ENCODE measurements around the gene PRR12. TPM values are rescaled to one million over a fixed set of nuclear protein-coding genes. Genes with fewer than 3 reads are reported as not detected.

Gene PRR12
- total RNA-seq, 2 donors from 2014 or later = 12.4 to 24.5 TPM

DNA sequence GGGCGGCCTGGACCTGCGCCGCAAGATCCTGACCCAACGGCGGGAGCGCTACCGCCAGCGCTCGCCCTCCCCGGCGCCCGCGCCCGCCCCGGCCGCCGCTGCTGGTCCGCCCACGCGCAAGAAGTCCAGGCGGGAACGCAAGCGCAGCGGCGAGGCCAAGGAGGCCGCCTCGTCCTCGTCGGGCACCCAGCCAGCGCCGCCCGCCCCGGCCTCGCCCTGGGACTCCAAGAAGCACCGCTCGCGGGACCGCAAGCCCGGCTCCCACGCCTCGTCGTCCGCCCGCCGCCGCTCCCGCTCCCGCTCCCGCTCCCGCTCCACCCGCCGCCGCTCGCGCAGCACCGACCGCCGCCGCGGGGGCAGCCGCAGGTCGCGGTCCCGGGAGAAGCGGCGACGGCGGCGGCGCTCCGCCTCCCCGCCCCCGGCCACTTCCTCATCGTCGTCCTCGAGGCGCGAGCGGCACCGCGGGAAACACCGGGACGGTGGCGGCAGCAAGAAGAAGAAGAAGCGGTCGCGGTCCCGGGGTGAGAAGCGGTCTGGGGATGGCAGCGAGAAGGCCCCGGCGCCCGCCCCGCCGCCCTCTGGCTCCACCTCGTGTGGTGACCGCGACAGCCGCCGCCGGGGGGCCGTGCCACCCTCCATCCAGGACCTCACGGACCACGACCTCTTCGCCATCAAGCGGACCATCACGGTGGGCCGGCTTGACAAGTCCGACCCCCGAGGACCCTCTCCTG is 61.0 kb downstream of the PRR12 start:
- TF ChIP-seq, protein P1, sequence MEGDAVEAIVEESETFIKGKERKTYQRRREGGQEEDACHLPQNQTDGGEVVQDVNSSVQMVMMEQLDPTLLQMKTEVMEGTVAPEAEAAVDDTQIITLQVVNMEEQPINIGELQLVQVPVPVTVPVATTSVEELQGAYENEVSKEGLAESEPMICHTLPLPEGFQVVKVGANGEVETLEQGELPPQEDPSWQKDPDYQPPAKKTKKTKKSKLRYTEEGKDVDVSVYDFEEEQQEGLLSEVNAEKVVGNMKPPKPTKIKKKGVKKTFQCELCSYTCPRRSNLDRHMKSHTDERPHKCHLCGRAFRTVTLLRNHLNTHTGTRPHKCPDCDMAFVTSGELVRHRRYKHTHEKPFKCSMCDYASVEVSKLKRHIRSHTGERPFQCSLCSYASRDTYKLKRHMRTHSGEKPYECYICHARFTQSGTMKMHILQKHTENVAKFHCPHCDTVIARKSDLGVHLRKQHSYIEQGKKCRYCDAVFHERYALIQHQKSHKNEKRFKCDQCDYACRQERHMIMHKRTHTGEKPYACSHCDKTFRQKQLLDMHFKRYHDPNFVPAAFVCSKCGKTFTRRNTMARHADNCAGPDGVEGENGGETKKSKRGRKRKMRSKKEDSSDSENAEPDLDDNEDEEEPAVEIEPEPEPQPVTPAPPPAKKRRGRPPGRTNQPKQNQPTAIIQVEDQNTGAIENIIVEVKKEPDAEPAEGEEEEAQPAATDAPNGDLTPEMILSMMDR (IDR thresholded peaks at IDR 0.05) = no peak
- DNase-seq (ENCODE audit: low spot score) (no peak), ATAC-seq (ENCODE audit: insufficient number of reproducible peaks, low FRiP score, low read depth) (no peak)
- H3K27me3 ChIP-seq (replicated peaks; ENCODE audit: insufficient read depth) = no peaks in the 10 kb centered on the region
- peaks cover 72% of the 10 kb centered on the region for H3K36me3 ChIP-seq
- H3K4me1 ChIP-seq (ENCODE audit: control insufficient read depth in 1 of 2, low read depth in 2 of 2) = no peaks in the 10 kb centered on the region
- no peak overlapping the region for H3K4me3 ChIP-seq
- no peaks in the 10 kb centered on the region for H3K9me3 ChIP-seq
- no peak overlapping the region for H3K27ac ChIP-seq

DNA sequence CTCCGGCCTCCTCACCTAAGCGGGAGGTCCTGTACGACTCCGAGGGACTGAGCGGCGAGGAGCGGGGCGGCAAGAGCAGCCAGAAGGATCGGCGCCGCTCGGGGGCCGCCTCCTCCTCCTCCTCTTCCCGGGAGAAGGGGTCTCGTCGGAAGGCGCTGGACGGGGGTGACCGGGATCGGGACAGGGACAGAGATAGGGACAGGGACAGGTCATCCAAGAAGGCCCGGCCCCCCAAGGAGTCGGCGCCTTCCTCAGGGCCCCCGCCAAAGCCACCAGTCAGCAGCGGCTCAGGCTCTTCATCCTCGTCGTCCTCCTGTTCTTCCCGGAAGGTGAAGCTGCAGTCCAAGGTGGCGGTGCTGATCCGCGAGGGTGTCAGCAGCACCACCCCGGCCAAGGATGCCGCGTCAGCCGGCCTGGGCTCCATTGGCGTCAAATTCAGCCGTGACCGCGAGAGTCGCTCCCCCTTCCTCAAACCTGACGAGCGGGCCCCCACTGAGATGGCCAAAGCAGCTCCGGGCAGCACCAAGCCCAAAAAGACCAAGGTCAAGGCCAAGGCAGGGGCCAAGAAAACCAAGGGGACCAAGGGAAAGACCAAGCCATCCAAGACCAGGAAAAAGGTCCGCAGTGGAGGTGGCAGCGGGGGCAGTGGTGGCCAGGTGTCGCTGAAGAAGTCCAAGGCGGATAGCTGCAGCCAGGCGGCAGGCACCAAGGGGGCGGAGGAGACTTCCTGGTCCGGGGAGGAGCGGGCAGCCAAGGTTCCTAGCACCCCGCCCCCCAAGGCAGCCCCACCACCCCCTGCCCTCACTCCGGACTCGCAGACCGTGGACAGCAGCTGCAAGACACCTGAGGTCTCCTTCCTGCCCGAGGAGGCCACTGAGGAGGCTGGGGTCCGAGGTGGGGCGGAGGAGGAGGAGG is 61.8 kb downstream of the PRR12 start:
- H3K27ac ChIP-seq = no peak overlapping the region
- no peak overlapping the region for H3K4me3 ChIP-seq
- no peaks in the 10 kb centered on the region for H3K9me3 ChIP-seq
- H3K27me3 ChIP-seq (replicated peaks; ENCODE audit: insufficient read depth) = no peaks in the 10 kb centered on the region
- peaks cover 71% of the 10 kb centered on the region for H3K36me3 ChIP-seq
- DNase-seq (ENCODE audit: low spot score) (no peak), ATAC-seq (ENCODE audit: insufficient number of reproducible peaks, low FRiP score, low read depth) (no peak)
- H3K4me1 ChIP-seq (ENCODE audit: control insufficient read depth in 1 of 2, low read depth in 2 of 2) = no peaks in the 10 kb centered on the region
- TF ChIP-seq, protein P1 (IDR thresholded peaks at IDR 0.05) = no peak

DNA sequence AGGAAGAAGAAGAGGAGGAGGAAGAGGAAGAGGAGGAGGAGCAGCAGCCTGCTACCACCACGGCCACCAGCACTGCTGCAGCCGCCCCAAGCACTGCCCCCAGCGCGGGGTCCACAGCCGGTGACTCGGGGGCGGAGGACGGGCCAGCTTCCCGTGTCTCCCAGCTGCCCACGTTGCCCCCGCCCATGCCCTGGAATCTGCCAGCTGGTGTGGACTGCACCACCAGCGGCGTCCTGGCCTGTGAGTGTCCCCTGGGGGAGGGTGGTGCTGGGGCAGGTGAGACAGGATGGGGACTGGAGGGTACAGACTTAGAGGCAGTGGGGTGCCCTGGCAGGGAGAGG is 62.5 kb downstream of the PRR12 start:
- DNase-seq (ENCODE audit: low spot score) = no peak
- Histone ChIP-seq H3K27ac (no peak overlapping the region), H3K27me3 (replicated peaks; ENCODE audit: insufficient read depth) (no peaks in the 10 kb centered on the region), H3K4me3 (no peak overlapping the region), H3K36me3 (peaks cover 76% of the 10 kb centered on the region), H3K9me3 (no peaks in the 10 kb centered on the region), H3K4me1 (ENCODE audit: control insufficient read depth in 1 of 2, low read depth in 2 of 2) (no peaks in the 10 kb centered on the region)
- no peak for ATAC-seq (ENCODE audit: insufficient number of reproducible peaks, low FRiP score, low read depth)
- TF ChIP-seq, protein P1 (IDR thresholded peaks at IDR 0.05) = no peak

DNA sequence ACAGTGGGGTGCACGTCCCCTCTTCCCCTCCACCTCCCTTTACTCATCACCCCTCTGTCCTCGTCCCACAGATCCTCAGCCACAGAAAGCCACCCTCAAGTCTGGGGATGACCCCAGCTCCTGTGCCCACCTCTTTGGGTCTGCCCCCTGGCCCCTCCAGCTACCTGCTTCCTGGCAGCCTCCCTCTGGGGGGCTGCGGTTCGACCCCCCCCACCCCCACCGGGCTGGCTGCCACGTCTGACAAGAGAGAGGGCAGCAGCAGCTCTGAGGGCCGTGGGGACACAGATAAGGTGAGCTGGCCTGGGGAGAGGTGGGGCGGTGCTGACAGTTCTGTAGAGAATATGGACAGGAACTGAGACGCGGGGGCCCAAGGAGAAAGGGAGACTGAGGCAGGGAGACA is 63.6 kb downstream of the PRR12 start:
- Histone ChIP-seq H3K4me1 (ENCODE audit: control insufficient read depth in 1 of 2, low read depth in 2 of 2) (no peaks in the 10 kb centered on the region), H3K27ac (no peak overlapping the region), H3K9me3 (no peaks in the 10 kb centered on the region), H3K4me3 (no peak overlapping the region), H3K27me3 (replicated peaks; ENCODE audit: insufficient read depth) (no peaks in the 10 kb centered on the region), H3K36me3 (peaks cover 81% of the 10 kb centered on the region)
- TF ChIP-seq, protein P1 (IDR thresholded peaks at IDR 0.05) = no peak
- DNase-seq (ENCODE audit: low spot score) (no peak), ATAC-seq (ENCODE audit: insufficient number of reproducible peaks, low FRiP score, low read depth) (no peak)
